Endodermal cell (in vitro differentiated cells): Measurements from ENCODE around the gene THBD. TPM values are rescaled to one million over a fixed set of nuclear protein-coding genes. Genes with fewer than 3 reads are reported as not detected.

Experiments used
- DNase-seq: peaks from one replicate; pipeline ENCODE4 v3.0.0-alpha.2; 2017
- H3K27ac ChIP-seq: 2 replicates; pipeline ENCODE4 v1.5.1; 2013; ENCODE audit warnings: mild to moderate bottlenecking, low read depth, low read length, moderate library complexity
- H3K27me3 ChIP-seq: 2 replicates; pipeline ENCODE4 v1.6.1; 2013; ENCODE audit warnings: mild to moderate bottlenecking, low read length, moderate library complexity; ENCODE audit not compliant: insufficient read depth, control insufficient read depth, poor library complexity, severe bottlenecking
- H3K36me3 ChIP-seq: 2 replicates; pipeline ENCODE4 v1.7.0; 2013; ENCODE audit warnings: mild to moderate bottlenecking, low read length, moderate library complexity; ENCODE audit not compliant: control insufficient read depth, insufficient read depth
- H3K4me1 ChIP-seq: one replicate; pipeline ENCODE4 v1.7.0; 2013; ENCODE audit warnings: low read length; ENCODE audit not compliant: control insufficient read depth, insufficient read depth
- H3K4me3 ChIP-seq: 2 replicates; pipeline ENCODE4 v1.5.1; 2013; ENCODE audit warnings: mild to moderate bottlenecking, low read length, moderate library complexity
- H3K9ac ChIP-seq: 2 replicates; pipeline ENCODE4 v1.6.1; 2013; ENCODE audit warnings: mild to moderate bottlenecking, low read length, moderate library complexity; ENCODE audit not compliant: poor library complexity, severe bottlenecking; ENCODE audit errors: extremely low read depth
- H3K9me3 ChIP-seq: 2 replicates; pipeline ENCODE4 v1.6.1; 2013; ENCODE audit warnings: mild to moderate bottlenecking, low read length, moderate library complexity; ENCODE audit not compliant: control insufficient read depth
- H3K27ac Mint-ChIP-seq: 2 replicates; pipeline ENCODE4 v1.8.0; 2020; ENCODE audit warnings: mixed read lengths
- H3K27me3 Mint-ChIP-seq: 2 replicates; pipeline ENCODE4 v1.8.0; 2021; ENCODE audit warnings: mild to moderate bottlenecking, mixed read lengths; ENCODE audit not compliant: insufficient read depth
- H3K36me3 Mint-ChIP-seq: 2 replicates; pipeline ENCODE4 v1.8.0; 2020; ENCODE audit warnings: low read depth, mixed read lengths
- H3K4me1 Mint-ChIP-seq: 2 replicates; pipeline ENCODE4 v1.8.0; 2020; ENCODE audit warnings: mixed read lengths
- H3K4me3 Mint-ChIP-seq: 2 replicates; pipeline ENCODE4 v1.8.0; 2020; ENCODE audit warnings: mild to moderate bottlenecking, moderate library complexity, mixed read lengths
- H3K9me3 Mint-ChIP-seq: 2 replicates; pipeline ENCODE4 v1.8.0; 2020; ENCODE audit warnings: mild to moderate bottlenecking, mixed read lengths
- CTCF ChIP-seq: fragments of 200-600 bp; sonication (generic); conservative IDR thresholded peaks from 2 replicates; pipeline ENCODE4 v1.5.0; 2021; ENCODE audit warnings: antibody characterized with exemption, mild to moderate bottlenecking
- WGBS, 2 experiments: methylation state at CpG; one replicate each; pipeline versions ENCODE4 v1.1.5 to v1.1.7; 2013; ENCODE audit warnings: missing lambda C conversion rate in 2 of 2, mixed read lengths in 1 of 2; ENCODE audit not compliant: insufficient coverage in 1 of 2, insufficient read length in 1 of 2; 5-methylcytosine and 5-hydroxymethylcytosine counted together
- total RNA-seq, 2 donors: library from RNA; stranded (reverse); fragmentation: NEBNext Ultra II Directional in 1 of 2; extraction: Animal tissue kit (Norgen Biotek cat#: 25700) in 1 of 2; gene quantifications; 2 replicates in 1 of 2; 3 replicates in 1 of 2; pipeline ENCODE4 v1.2.1, GENCODE V29; 2021

The THBD gene
- total RNA-seq, 2 donors from 2014 or later = 1.2 to 2.0 TPM

GRCh38 chr20:23047001-23047737, 2.3 kb downstream of the THBD start:
- H3K27me3 ChIP-seq = peaks cover 46% of the 10 kb centered on the region
- Mint-ChIP-seq H3K4me1 (peaks cover 43% of the 10 kb centered on the region), H3K4me3 (no peak overlapping the region), H3K9me3 (no peaks in the 10 kb centered on the region), H3K36me3 (no peaks in the 10 kb centered on the region), H3K27me3 (peaks cover 57% of the 10 kb centered on the region), H3K27ac (no peak overlapping the region)
- H3K27ac ChIP-seq = no peak overlapping the region
- H3K36me3 ChIP-seq = no peaks in the 10 kb centered on the region
- H3K4me3 ChIP-seq = no peak overlapping the region
- no peaks in the 10 kb centered on the region for H3K9me3 ChIP-seq
- H3K9ac ChIP-seq = no peak overlapping the region
- DNase-seq = no peak
- TF ChIP-seq CTCF = no peak
- H3K4me1 ChIP-seq = peaks cover 7% of the 10 kb centered on the region
- 80 to 90% methylated on average over 5 to 12 of the region's 13 CpGs for WGBS, 2 experiments

- no peak for DNase-seq
- no peak for TF ChIP-seq CTCF
- H3K27ac ChIP-seq = no peak overlapping the region
- Mint-ChIP-seq H3K4me1 (peaks cover 45% of the 10 kb centered on the region), H3K27ac (no peak overlapping the region), H3K27me3 (peaks cover 55% of the 10 kb centered on the region), H3K9me3 (no peaks in the 10 kb centered on the region), H3K36me3 (no peaks in the 10 kb centered on the region), H3K4me3 (no peak overlapping the region)
- peaks cover 46% of the 10 kb centered on the region for H3K27me3 ChIP-seq
- H3K9ac ChIP-seq = no peak overlapping the region
- H3K36me3 ChIP-seq = no peaks in the 10 kb centered on the region
- H3K4me3 ChIP-seq = no peak overlapping the region
- H3K4me1 ChIP-seq = peaks cover 10% of the 10 kb centered on the region
- no peaks in the 10 kb centered on the region for H3K9me3 ChIP-seq
Observed at GRCh38 chr20:23046431-23046830, 3.0 kb downstream of the THBD start.

- Histone ChIP-seq H3K27me3 (peaks cover 40% of the 10 kb centered on the region), H3K9ac (no peak overlapping the region), H3K4me3 (no peak overlapping the region), H3K27ac (no peak overlapping the region), H3K4me1 (peaks cover 10% of the 10 kb centered on the region), H3K9me3 (no peaks in the 10 kb centered on the region), H3K36me3 (no peaks in the 10 kb centered on the region)
- no peak for TF ChIP-seq CTCF
- Mint-ChIP-seq H3K4me1 (peaks cover 44% of the 10 kb centered on the region), H3K9me3 (no peaks in the 10 kb centered on the region), H3K4me3 (no peak overlapping the region), H3K27ac (no peak overlapping the region), H3K27me3 (peaks cover 59% of the 10 kb centered on the region), H3K36me3 (no peaks in the 10 kb centered on the region)
- WGBS, 2 experiments = 76 to 86% methylated on average over 3 to 6 of the region's 6 CpGs
- DNase-seq = no peak
Observed at GRCh38 chr20:23043376-23043775, 6.1 kb downstream of the THBD start.
